ENCODE measurements around the gene AKR1D1. TPM values are rescaled to one million over a fixed set of nuclear protein-coding genes. Genes with fewer than 3 reads are reported as not detected.

Gene AKR1D1
- total and polyA plus RNA-seq, 2 of the 13 experiments (the other 11 are each of a cell fraction or from before 2014, with no cell fraction given), result 6.9 to 37.0 TPM

DNA sequence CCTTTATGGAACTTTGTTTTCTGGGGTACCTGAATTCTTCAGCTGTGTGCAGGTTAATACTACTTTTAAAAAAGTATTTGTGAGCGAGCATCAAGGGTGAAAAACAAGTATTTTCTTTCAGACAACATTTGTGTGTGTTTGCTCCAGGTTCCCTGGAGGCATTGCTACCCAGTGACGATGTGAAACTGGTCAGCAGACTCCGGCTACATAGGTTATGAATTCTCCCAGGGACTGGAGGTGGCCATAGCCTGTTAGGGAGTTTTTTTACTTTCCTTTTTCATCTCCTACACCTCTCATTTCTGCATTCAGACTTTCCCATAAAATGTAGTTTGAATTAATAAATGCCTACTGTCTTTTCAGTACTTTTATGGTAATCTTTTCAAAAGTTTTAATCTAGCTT lies 7.6 kb downstream of the AKR1D1 start:
- Histone ChIP-seq H3K4me1 (ENCODE audit: insufficient read depth, low read length) (peaks cover 30% of the 10 kb centered on the region), H4K20me1 (ENCODE audit: insufficient read depth, low read length) (no peaks in the 10 kb centered on the region), H3K27me3 (ENCODE audit: control insufficient read depth in 1 of 2, insufficient read depth in 2 of 2, low read length in 2 of 2) (no peaks in the 10 kb centered on the region), H2AFZ (ENCODE audit: low read length) (no peak overlapping the region), H3K79me2 (ENCODE audit: insufficient read depth, low read length) (no peaks in the 10 kb centered on the region), H3K36me3 (replicated peaks in 1 of 2; ENCODE audit: control insufficient read depth in 1 of 2, insufficient read depth in 2 of 2, low read length in 2 of 2) (no peaks in the 10 kb centered on the region), H3K9ac (ENCODE audit: insufficient read depth, low read depth, low read length) (no peak overlapping the region), H3K27ac (ENCODE audit: extremely low read length, insufficient read depth, low read length) (no peak overlapping the region), H3K9me3 (ENCODE audit: low read length) (no peaks in the 10 kb centered on the region), H3K4me3 (replicated peaks in 1 of 3; ENCODE audit: insufficient read depth in 1 of 3, low read depth in 2 of 3, low read length in 3 of 3) (no peak overlapping the region), H3K4me2 (ENCODE audit: low read depth, low read length) (no peak overlapping the region)
- FAIRE-seq, result no peak
- TF ChIP-seq ZNF317 (CRISPR knock-in tag; IDR thresholded peaks at IDR 0.05) (0 out of 2 replicates have a peak, but pooled peaks have one; percentile 56), ZNF616 (CRISPR knock-in tag; IDR thresholded peaks at IDR 0.05; ENCODE audit: low read depth) (no peak), KLF13 (CRISPR knock-in tag; IDR thresholded peaks at IDR 0.05) (no peak)
- ChIA-PET POLR2A (no interaction called here), CTCF (ENCODE audit: low intra/inter-chr PET ratio, low total read pairs) (no interaction called here)
- intact Hi-C loops (cut with micrococcal nuclease; ENCODE audit: unreplicated experiment) (no loop called here), in situ Hi-C loops (cut with HindIII; ENCODE audit: extremely low pct_ligation_motif_present, low pct_unique_long_range_greater_than_20kb) (no loop called here)
- DNase-seq (ENCODE audit: low spot score), result no peak
- BruUV-seq (replicated peaks), result no TSS peak
- no peak for ATAC-seq
- WGBS (ENCODE audit: low lambda C conversion rate), result 96% methylated on average over 3 of the region's 3 CpGs

GRCh38 chr7:138086563-138087270 lies 10.5 kb downstream of the AKR1D1 start:
- Histone ChIP-seq H3K4me3 (replicated peaks in 1 of 3; ENCODE audit: insufficient read depth in 1 of 3, low read depth in 2 of 3, low read length in 3 of 3) (no peak overlapping the region), H2AFZ (ENCODE audit: low read length) (no peak overlapping the region), H3K79me2 (ENCODE audit: insufficient read depth, low read length) (no peaks in the 10 kb centered on the region), H3K4me1 (ENCODE audit: insufficient read depth, low read length) (peaks cover 50% of the 10 kb centered on the region), H3K4me2 (ENCODE audit: low read depth, low read length) (peak overlapping the region; percentile 25), H3K27ac (ENCODE audit: extremely low read length, insufficient read depth, low read length) (peak overlapping the region; percentile 70), H3K9ac (ENCODE audit: insufficient read depth, low read depth, low read length) (no peak overlapping the region), H3K36me3 (replicated peaks in 1 of 2; ENCODE audit: control insufficient read depth in 1 of 2, insufficient read depth in 2 of 2, low read length in 2 of 2) (no peaks in the 10 kb centered on the region), H3K9me3 (ENCODE audit: low read length) (no peaks in the 10 kb centered on the region), H3K27me3 (ENCODE audit: control insufficient read depth in 1 of 2, insufficient read depth in 2 of 2, low read length in 2 of 2) (no peaks in the 10 kb centered on the region), H4K20me1 (ENCODE audit: insufficient read depth, low read length) (no peaks in the 10 kb centered on the region)
- intact Hi-C loops (cut with micrococcal nuclease; ENCODE audit: unreplicated experiment) (loop anchor here (2.0 to 5.0 kb wide), 2 partner anchors 20 to 66 kb away; no protein-coding TSS in a partner anchor), in situ Hi-C loops (cut with HindIII; ENCODE audit: extremely low pct_ligation_motif_present, low pct_unique_long_range_greater_than_20kb) (no loop called here)
- DNase-seq (ENCODE audit: low spot score), result peak; percentile 85
- ATAC-seq, result peak; percentile 94
- BruUV-seq (replicated peaks), result TSS peak; percentile 27
- peak; percentile 79 for FAIRE-seq
- 46% methylated on average over 5 of the region's 5 CpGs for WGBS (ENCODE audit: low lambda C conversion rate)
- ChIA-PET CTCF (ENCODE audit: low intra/inter-chr PET ratio, low total read pairs) (no interaction called here), POLR2A (interaction anchor here (1.2 to 1.5 kb wide), 2 partner anchors 22 kb away, joined by 3 read pairs; no protein-coding TSS in a partner anchor)
- no peak for TF ChIP-seq CREB1 (IDR thresholded peaks at IDR 0.05)
- peak; percentile 71 for TF ChIP-seq CREB1 (CRISPR knock-in tag; IDR thresholded peaks at IDR 0.05)
- TF ChIP-seq KLF6 (CRISPR knock-in tag; IDR thresholded peaks at IDR 0.05), result no peak
- TF ChIP-seq ZGPAT (CRISPR knock-in tag; IDR thresholded peaks at IDR 0.05), result peak; percentile 44; the same call in 1 of the 2 replicates
- TF ChIP-seq HMG20B (CRISPR knock-in tag; conservative IDR thresholded peaks at IDR 0.05), result 0 out of 2 replicates have a peak, but pooled peaks have one; percentile 48
- no peak for TF ChIP-seq MAFK (conservative IDR thresholded peaks at IDR 0.05 in 1 of 2, IDR thresholded peaks at IDR 0.05 in 1 of 2; ENCODE audit: low read length in 2 of 2)
- TF ChIP-seq, protein P1, sequence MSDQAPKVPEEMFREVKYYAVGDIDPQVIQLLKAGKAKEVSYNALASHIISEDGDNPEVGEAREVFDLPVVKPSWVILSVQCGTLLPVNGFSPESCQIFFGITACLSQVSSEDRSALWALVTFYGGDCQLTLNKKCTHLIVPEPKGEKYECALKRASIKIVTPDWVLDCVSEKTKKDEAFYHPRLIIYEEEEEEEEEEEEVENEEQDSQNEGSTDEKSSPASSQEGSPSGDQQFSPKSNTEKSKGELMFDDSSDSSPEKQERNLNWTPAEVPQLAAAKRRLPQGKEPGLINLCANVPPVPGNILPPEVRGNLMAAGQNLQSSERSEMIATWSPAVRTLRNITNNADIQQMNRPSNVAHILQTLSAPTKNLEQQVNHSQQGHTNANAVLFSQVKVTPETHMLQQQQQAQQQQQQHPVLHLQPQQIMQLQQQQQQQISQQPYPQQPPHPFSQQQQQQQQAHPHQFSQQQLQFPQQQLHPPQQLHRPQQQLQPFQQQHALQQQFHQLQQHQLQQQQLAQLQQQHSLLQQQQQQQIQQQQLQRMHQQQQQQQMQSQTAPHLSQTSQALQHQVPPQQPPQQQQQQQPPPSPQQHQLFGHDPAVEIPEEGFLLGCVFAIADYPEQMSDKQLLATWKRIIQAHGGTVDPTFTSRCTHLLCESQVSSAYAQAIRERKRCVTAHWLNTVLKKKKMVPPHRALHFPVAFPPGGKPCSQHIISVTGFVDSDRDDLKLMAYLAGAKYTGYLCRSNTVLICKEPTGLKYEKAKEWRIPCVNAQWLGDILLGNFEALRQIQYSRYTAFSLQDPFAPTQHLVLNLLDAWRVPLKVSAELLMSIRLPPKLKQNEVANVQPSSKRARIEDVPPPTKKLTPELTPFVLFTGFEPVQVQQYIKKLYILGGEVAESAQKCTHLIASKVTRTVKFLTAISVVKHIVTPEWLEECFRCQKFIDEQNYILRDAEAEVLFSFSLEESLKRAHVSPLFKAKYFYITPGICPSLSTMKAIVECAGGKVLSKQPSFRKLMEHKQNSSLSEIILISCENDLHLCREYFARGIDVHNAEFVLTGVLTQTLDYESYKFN (CRISPR knock-in tag; conservative IDR thresholded peaks at IDR 0.05), result peak; percentile 79
- no peak for TF ChIP-seq HNRNPK (IDR thresholded peaks at IDR 0.05; ENCODE audit: low read depth, low read length, poor library complexity, severe bottlenecking)

All from HepG2 (cell line).